IPS-NIHi7 (cell line): Measurements from ENCODE around the gene RIPK4.
"Not testable (repeated sequence)": the region's sequence is repeated elsewhere in the genome, so short reads cannot be mapped to it uniquely, and the experiment has no call there.

ENCODE experiments used
- DNase-seq: peaks from one replicate; pipeline ENCODE4 v3.0.0; 2012; ENCODE audit warnings: mixed read lengths; ENCODE audit errors: extremely low spot score

Gene RIPK4

DNA sequence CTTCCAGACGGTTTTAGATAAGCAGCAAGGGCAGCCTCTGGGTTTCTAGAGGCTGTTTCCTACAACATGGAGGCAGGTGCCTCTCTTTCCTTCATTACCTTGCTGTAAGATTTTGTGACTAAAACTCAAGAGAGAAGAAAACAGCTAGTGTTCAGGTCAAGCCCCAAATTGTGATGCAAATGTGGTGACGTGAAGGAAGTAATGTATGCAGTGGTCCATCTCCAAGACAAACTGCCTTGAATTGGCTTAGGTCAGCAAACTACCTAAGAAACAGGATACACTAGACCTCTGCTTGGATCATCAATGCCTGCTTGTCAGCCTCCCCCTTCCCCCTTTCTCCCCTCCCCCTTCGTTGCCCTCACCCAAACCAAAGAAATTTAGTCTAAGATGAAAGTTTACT, 28.9 kb upstream of the RIPK4 start:
- DNase-seq: no peak

DNA sequence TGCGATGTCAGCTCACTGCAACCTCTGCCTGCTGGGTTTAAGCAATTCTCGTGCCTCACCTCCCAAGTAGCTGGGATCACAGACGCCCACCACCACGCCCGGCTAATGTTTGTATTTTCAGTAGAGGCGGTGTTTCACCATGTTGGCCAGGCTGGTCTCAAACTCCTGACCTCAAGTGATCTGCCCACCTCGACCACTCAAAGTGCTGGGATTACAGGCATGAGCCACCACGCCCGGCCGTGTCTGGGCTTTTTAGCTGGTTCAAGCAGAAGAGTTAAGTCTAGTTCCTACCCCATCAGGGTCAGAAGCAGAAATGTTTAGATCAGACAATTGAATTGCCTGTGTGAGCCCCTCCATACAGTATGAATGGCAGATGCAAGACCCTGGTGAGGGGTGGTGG, 27.7 kb upstream of the RIPK4 start:
- DNase-seq: no peak

DNA sequence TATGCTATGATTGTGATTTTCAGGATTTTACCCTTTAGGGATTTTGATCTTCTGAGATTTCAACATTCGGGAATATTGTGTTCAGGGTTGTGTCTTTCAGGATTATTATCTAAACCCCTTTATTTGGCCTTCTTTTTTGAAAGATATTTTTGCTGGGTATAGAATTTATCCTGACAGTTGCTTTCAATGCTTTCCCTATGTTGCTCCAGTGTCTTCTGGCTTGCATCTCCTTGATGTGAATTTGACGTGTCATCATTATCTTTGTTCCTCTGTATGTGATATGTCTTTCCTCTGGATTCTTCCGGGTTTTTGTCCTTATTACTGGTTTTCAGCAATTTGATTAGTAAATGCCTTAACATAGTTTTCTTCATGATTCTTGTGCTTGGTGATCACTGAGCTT, 25.9 kb upstream of the RIPK4 start:
- DNase-seq: no peak

DNA sequence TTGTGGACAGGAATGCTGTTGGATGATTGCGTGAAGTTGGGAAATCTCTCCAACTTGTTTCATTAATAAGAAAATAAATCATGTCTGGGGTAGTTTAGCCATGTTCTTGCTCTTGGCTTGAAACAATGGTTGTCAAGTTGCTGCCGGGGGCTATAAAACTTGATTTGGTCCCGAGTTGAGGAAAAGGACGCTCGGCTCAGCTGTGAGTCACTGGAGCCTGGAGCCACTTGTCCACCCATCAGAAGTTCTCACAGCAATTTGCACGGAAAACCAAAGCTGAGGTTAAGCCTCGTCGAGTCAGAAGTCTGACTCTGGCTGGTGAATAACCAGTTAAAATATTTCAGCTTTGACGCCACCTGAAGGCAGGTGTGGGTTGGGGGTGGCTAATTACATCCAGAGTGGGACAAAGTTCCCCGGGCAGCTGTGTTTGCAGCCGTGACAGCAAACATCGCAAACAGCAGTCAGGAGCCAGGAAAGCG, 19.7 kb upstream of the RIPK4 start:
- no peak for DNase-seq

DNA sequence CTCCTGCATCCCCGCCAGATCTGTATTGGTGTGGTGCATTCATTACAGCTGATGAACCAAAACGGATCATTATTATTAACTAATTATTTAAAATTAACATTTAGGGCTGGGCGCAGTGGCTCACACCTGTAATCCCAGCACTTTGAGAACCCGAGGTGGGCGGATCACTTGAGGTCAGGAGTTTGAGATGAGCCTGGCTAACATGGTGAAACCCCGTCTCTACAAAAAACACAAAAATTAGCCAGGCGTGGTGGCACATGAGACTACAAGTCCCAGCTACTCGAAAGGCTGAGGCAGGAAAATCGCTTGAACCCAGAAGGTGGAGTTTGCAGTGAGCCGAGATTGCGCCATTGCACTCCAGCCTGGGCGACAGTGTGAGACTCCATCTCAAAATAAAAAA, 18.4 kb upstream of the RIPK4 start:
- DNase-seq: not testable (repeated sequence)

DNA sequence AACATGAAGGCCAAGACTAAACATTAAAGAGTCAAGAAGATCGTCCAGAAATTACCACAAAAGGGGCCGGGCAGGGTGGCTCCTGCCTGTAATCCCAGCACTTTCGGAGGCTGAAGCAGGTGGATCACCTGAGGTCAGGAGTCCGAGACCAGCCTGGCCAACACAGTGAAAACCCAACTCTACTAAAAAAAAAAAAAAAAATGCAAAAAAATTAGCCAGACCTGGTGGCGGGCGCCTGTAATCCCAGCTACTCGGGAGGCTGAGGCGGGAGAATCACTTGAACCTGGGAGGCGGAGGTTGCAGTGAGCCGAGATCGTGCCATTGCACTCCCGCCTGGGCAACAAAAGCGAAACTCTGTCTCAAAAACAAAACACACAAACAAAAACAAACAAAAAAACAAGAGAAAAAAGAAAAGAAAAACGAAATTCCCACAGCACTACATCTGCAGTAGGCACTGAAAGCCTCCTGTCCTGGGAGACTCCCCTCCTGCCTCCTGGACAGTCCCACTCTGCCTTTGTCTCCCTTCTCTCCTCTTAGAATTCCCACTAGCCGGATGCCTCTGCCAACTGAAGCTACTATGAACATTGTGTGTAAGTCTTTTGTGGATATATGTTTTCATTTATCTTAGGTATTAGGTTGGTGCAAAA, 17.7 kb upstream of the RIPK4 start:
- no peak for DNase-seq

DNA sequence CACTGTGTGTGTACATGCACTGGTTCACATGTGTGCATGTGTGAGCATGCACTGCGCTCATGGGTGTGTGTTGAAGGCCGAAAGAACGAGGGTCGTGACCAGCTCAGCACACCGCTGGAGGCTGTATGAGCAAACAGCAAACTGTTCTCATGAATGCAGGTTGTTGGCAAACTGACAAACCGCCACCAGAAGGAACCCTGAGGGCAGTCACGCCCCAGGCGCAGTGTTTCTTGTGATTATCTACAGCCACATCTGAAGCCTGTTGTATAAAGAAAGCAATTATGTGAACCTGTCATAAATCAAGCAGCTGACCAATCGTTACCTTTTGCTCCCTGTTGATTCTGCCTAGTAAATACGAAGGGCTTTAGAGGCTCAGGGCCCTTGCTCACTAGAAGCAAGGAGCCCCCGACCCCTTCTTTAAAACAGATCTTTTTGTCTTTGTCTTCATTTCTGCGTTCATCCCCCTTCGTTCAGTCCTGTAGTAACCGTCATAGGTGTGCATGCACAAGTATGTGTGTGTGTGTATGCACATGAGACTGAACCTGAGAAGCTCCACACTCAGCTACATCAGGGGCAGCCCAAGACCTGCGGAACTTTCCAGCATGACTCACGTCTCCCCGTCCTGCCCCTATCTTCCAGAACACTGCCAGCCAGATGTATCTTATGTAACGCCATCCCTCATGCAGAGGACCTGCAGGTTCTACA, 16.8 kb upstream of the RIPK4 start:
- DNase-seq: no peak

DNA sequence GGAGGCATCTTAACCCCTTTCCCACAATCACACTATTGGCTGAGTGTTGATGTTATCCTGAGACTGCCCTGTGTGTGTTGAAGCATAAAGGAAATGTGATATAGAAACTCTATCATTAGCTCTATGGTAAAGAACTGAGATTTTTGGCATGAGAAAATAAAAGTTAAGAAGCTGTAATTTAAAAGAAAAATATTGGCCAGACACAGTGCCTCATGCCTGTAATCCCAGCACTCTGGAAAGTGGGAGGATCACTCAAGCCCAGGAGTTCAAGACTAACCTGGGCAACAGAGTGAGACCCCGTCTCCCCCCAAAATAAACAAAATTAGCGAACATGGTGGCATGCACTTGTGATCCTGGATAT, 14.2 kb upstream of the RIPK4 start:
- DNase-seq: no peak

DNA sequence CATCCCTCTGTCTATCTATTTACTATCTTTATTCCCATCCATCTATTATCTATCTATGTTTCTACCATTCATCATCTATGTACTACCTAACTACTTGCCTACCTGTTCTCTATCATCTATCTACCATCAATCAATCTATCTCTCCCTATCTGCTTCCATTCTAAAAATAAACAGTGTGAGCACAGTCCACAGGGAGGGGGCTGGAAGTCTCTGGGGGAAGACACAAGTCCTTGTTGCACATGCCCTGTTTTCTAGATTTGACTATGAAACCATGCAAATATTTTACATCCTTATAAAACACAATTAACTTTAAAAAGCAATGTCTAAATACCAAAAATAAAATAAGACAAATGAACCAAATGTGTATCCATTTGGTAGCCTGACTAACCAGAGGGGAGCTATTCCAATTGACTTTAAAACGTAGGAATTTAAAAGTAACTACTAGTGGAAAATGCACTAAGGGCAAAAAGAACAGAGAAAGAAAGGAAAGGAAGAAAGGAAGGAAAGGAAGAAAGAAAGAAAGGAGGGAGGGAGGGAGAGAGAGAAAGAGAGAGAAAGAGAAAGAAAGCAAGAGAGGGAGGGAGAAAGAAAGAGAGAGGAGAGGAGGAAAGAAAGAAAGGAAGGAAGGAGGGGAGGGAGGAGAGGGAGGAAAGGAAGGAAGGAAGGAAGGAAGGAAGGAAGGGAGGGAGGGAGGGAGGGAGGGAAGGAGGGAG, 13.6 kb upstream of the RIPK4 start:
- no peak for DNase-seq

DNA sequence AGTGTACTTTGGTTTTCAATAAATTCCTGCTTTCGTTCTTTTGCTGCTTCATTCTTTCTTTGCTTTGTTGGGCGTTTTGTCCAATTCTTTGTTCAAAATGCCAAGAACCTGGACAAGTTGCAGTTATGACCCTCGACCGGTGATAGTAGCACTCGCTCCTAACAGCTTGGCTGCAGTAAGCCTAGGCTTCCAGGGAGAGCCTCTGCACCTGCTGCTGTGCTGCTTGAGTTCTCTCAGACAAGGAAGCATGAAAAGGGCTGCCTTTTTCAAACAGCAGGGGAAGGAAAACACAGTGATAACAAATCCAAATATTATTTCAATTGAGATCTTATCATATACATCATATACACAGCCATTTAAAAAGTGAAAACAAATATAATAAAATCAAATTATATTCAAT, 12.8 kb upstream of the RIPK4 start:
- DNase-seq: no peak

DNA sequence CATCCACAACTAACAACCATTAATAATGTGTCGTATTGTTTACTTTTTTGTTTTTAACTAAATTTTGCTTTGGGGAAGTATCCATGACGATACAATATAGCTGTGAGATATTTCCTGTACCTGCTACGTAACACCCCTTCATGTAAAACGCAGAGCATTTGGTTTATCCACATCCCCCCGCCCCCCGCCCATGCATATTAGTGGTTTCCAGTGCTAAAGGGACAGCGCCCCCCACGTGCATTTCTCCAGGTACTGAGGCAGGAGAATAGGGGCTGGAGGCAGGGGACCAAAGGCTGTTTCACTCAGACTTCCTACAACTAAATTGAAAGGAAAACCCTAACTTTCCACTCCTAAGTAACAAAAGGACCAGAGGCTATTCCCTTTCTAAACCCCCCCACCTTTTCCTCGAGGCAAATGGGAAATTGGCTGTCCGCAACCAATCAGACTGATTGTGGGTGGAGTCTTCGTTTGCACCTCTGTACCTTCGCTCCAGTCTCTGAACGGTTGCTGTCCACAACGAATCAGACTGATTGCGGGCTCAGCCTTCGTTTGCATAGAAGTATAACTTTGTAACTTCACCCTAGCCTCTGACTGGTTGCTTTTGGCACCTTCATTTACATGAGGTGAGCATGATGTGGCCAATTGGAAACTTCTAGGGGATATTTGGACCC, 12.2 kb upstream of the RIPK4 start:
- DNase-seq: peak; percentile 29

DNA sequence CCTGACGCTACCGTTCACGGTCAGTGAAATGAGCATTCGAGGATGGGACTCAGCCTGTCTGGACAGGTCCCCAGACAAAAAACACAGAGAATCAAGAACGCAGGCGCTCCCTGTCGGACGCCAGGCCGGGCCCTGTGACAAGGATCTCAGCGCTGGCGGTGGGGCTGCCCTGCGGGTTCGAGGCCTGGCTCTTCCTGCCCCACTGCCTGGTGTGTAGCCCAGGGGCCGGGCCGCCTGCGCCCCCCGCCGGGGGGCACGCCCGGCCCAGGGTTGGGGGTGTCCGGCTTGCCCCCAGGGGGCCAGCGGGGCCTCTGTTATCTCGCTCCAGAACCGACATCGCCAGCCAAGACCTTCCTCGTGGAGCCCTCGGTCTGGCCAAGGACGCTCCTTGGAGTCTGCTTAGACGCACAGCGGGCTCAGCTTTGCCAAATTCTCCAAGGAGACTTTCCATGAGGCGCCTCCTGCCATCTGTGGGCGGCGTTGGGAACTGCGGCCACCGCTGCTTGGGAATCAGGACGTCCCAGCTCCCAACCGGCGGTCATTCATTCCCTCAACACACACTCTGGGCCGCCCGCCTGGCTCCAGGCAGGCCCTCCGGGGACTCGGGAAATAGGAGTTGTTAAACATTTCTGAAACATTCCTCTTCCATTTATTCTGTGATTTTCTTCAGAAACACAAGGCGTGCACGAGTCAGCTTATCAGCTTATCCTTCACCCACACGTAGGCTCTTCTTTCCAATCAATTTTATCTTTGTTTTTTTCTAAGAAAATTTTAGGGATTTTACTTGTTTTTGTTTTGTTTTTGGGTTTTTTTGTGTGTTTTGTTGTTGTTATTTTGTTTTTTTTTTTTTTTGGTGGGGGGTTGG, 11.3 kb upstream of the RIPK4 start:
- DNase-seq: peak; percentile 85

DNA sequence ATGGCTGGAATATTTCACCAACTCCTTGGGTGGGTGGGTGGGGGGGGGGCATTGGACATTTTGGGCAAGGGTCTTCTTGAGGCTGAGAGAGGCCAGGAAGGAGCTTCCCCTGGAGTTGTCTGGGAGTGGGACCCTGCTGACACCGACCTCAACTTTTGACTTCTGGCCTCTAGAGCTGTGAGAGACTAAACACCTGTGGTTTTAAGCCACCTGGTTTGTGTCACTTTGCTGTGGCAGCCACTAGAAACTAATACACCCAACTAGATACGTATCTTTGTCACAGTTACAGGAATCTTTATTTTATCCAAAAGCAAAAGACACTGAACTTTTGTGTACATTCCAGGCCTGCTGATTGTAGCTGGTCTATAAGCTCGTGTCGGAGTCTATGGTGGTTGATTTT, 9.9 kb upstream of the RIPK4 start:
- DNase-seq: no peak

DNA sequence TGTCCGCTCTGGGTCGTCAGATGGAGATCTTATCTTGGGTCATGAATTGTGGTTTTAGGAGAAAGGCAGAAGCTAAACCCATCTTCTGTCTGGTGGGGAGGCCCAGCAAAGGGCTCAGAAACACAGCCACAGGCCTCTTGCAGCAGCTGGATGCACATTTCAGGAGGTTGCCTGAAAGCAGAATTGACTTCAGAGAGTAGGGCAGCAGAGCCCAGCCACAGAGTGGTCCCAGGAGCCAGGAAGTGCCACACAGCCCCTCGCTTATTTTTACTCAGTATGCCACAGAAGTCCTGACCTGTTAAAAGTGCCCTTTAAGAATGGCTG, 8.3 kb upstream of the RIPK4 start:
- no peak for DNase-seq

DNA sequence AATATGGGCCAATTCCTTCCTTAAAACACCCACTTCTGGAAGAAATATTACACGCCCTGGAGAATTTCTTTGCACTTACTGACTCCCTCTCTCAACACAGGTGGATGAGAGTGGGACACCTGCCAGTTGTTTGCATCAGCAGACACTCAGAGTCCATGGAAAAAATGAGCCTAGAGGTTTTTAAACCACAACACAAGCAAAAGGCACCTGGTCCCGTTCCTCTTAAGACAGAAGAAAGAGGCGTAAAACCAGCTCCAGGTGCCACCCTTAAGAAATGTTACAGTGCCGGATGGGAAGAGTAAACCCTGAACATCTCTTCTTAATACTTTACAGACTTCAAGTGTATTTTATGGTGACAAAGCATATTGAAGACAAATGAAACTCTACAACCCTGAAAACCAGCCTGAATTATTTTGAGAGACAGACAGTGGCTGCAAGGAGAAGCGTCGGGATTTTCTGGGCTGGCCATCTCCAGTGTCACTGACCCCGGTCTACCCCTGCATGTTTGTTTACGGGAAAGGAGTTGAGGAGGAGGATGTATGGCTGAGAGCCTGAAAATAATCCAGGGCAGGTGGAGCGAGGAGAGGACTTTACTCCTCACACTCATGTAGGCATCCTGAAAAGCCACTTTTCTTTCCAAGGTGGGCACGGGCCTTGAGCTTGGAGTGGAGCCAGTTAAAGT, 7.8 kb upstream of the RIPK4 start:
- no peak for DNase-seq

DNA sequence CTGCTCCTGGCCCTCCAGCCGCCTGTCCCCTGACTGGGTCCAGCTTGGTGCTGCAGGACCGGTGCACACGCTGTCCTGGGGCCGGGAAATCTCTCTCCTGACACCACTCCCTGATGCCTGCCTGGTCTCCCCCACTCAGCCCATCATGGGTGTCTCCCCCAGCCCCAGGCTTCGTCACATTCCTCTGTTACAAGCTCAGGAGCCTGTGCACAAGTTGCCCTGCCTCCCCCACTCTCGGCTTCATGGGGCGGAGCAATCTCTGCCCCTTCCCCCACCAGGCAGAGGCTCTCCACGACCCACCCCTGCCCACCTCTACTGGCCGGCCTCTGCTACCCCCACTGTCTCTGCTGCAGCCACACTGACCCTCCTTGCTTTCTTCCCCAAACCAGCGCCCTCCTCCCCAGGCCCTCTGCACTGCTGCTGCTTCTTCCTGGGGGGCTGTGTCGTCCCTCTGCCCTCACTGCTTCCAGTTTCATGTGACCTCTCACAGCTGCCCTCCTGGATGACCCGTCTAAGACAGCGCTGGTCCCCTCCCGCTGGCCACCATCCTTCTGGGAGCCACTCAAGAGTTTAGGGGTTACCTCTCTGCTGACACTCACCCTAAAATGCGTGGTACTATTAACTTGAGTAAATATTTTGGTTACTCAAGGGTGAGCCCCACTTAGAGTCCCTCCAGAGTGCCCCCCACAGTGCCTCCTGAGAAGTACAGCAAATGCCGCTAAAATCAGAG, 5.7 kb upstream of the RIPK4 start:
- no peak for DNase-seq

DNA sequence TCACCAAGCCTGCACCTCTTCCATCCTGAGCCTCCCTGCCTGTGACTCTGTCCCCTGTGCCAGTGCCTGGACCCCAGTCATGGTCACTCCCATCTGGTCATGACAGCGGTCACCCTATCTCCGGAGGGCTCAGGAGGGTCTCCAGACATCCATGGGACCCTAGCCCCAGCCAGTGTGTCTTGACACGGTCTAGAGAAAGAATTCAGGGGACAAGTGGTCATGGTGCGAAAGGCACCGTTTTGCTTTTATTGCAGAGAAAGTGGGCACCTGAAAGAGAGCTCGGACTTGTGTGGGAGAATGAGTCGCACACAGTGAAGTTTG, 4.7 kb upstream of the RIPK4 start:
- no peak for DNase-seq

DNA sequence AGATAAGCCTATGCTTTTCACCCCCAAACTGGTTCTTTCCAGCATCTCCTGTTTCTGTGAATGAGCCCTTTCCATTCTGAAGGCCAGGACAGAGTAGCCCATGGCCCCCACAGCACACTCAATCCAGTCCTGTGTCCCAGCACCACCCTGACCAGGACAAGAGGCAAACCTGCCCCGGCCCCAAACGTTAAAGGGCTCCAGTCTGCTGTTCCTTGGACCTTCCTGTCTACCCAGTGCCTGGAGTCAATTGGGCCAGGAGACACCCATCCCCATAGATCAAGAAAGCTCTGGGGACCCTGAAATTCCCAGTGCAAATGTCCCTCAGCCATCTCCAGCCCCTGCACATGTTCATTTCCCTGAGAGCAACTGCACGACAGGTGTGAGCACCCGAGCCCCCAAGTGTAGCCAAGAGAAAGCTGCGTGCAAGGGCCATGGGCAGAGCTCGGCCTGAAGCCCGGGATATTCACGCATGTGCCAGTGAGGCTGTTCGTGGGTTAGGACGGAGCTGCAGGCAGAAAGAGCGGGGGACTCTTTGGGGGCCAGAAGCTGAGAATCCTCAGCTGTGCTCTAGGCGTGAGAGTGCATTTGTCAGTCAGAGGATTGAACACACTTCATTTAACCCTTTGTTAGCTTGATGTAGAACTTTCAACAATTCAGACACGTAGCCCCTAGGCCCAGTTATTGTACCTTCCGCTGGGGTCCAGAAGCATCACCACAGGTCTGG, 4.2 kb upstream of the RIPK4 start:
- DNase-seq: no peak

DNA sequence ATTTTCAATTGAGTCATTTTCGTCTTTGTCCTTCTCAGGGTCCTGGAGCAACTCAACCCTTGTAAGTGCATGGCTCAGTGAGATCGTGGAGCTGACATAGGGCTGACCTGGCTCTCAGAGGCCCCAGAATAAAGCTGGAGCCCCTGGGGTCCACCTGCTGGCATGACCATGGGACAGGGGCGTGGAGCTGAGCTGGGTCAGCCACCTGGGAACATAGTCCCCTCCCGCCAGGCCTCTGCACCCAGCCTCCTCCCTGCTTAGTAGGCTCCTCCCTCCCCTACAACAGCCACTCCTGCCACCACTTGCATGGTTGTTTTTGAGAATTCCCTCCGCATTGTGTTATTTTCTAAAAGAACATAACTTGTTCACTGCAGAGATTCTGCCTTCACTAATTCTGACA, 3.1 kb upstream of the RIPK4 start:
- DNase-seq: no peak

DNA sequence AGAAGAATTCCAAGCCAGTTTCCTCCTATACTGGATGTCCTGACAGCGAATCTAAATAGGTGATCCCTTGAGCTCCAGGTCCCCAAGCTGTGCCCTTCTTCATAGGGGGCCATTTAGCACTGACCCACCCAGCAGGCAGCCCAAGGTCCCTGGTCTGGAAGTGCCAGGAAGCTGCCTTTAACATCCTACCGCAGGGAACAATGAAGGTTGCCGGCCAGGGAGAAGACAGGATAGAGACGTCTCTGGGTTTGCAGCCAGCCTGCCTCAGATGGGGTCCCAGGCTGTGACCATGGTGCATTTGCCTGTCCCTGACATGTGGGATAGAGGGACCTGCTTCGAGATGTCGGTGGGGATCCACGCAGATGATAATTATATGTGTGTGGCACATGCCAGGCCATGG, 2.7 kb upstream of the RIPK4 start:
- no peak for DNase-seq
